Mucosa of rectum (tissue), 2 donors: Measurements from ENCODE around the gene APOLD1.
"Not testable (repeated sequence)": the region's sequence is repeated elsewhere in the genome, so short reads cannot be mapped to it uniquely, and the experiment has no call there.

ENCODE experiments used
- H3K27ac ChIP-seq, 2 donors: one replicate each; pipeline ENCODE4 v1.7.0; 2013; ENCODE audit warnings: inconsistent platforms in 2 of 2, low read depth in 2 of 2, low read length in 2 of 2
- H3K27me3 ChIP-seq, 2 donors: one replicate each; pipeline ENCODE4 v1.7.0; 2013; ENCODE audit warnings: low read length in 2 of 2; ENCODE audit not compliant: control insufficient read depth in 2 of 2, insufficient read depth in 2 of 2
- H3K36me3 ChIP-seq, 2 donors: one replicate each; pipeline ENCODE4 v1.7.0; 2013; ENCODE audit warnings: low read length in 2 of 2; ENCODE audit not compliant: control insufficient read depth in 2 of 2, insufficient read depth in 2 of 2
- H3K4me1 ChIP-seq, 2 donors: one replicate each; pipeline ENCODE4 v1.7.0; 2013; ENCODE audit warnings: low read length in 2 of 2, mild to moderate bottlenecking in 1 of 2; ENCODE audit not compliant: control insufficient read depth in 2 of 2, insufficient read depth in 2 of 2
- H3K4me3 ChIP-seq, 2 donors: one replicate each; pipeline ENCODE4 v1.7.0; 2013; ENCODE audit warnings: low read length in 2 of 2
- H3K9ac ChIP-seq, 2 donors: one replicate each; pipeline ENCODE4 v1.7.0; 2013; ENCODE audit warnings: low read length in 2 of 2, low read depth in 1 of 2, mild to moderate bottlenecking in 1 of 2
- H3K9me3 ChIP-seq, 2 donors: one replicate each; pipeline ENCODE4 v1.7.0; 2013; ENCODE audit warnings: low read length in 2 of 2; ENCODE audit not compliant: control insufficient read depth in 2 of 2
- donor health status: healthy.
- donor health status: Normal muscosa, but diverticular disease.

The APOLD1 gene

DNA sequence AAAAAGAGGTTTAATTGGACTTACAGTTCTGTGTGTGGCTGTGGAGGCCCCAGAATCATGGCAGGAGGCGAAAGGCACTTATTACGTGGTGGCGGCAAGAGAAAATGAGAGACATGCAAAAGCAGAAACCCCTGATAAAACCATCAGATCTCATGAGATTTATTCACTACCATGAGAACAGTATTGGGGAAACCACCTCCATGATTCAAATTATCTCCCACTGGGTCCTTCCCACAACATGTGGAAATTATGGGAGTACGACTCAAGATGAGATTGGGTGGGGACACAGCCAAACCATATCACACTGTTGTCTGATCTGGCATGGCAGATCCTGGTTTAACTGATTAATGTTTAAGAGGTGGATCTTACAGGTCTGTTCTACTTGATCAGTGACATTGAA, 33.2 kb downstream of the APOLD1 start:
- Histone ChIP-seq H3K27ac (no peak overlapping the region), H3K4me1 (peaks cover 7 to 9% of the 10 kb centered on the region in 2 donors), H3K36me3 (peaks cover 27 to 33% of the 10 kb centered on the region in 2 donors), H3K9ac (no peak overlapping the region), H3K4me3 (no peak overlapping the region), H3K27me3 (no peaks in the 10 kb centered on the region), H3K9me3 (no peaks in the 10 kb centered on the region)

DNA sequence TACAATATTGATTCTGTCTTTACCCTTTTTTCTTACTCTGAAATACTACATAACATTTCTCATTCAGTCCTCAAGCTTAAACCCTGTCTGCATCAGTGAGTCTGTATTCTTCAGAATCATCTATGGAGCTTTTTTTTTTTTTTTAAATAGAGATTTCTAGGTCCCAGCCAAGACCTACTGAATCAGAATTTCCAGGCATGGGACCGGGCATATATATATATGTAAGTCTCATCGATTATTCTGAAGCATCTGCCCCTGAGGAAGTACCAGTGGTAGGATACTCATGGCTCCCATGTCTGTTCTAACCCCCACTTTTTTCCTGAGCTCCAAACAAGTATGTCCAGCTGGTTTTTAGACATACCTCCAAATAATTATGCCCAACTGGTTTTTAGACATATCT, 33.8 kb downstream of the APOLD1 start:
- peaks cover 31 to 37% of the 10 kb centered on the region in 2 donors for H3K36me3 ChIP-seq
- no peak overlapping the region for H3K27ac ChIP-seq
- H3K27me3 ChIP-seq = no peaks in the 10 kb centered on the region
- H3K9me3 ChIP-seq = no peaks in the 10 kb centered on the region
- H3K4me3 ChIP-seq = no peak overlapping the region
- H3K4me1 ChIP-seq = peaks cover 2 to 4% of the 10 kb centered on the region in 2 donors
- H3K9ac ChIP-seq = no peak overlapping the region

DNA sequence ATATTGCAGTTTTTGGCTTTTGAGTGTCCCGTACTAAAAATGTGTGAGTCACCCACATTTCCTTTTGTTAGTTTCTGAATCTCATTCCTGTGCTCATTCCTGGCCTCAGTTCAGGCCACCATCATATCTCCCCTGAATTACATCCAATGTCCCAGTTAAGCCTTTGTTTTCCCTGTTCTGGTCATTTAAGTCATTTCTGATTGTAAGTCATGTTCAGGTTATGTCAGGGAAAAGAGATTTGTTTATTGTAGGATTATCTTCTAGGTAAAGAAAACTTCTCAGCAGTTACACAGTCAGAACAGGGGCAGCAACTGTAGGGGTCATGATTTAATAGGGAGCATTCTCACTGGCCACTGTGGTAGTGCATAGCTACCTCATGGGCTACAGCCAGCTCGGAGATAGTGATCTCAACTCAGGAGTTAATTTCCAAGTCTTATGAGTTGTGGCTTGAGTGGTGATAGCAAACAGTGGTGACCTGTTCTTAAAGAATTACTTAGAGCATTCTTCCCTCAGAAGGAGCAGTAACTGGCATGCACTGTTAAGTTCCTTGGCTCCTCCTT, 34.4 kb downstream of the APOLD1 start:
- H3K4me1 ChIP-seq = no peaks in the 10 kb centered on the region
- H3K9ac ChIP-seq = no peak overlapping the region
- H3K27me3 ChIP-seq = no peaks in the 10 kb centered on the region
- no peak overlapping the region for H3K27ac ChIP-seq
- peaks cover 37 to 43% of the 10 kb centered on the region in 2 donors for H3K36me3 ChIP-seq
- no peaks in the 10 kb centered on the region for H3K9me3 ChIP-seq
- H3K4me3 ChIP-seq = no peak overlapping the region

DNA sequence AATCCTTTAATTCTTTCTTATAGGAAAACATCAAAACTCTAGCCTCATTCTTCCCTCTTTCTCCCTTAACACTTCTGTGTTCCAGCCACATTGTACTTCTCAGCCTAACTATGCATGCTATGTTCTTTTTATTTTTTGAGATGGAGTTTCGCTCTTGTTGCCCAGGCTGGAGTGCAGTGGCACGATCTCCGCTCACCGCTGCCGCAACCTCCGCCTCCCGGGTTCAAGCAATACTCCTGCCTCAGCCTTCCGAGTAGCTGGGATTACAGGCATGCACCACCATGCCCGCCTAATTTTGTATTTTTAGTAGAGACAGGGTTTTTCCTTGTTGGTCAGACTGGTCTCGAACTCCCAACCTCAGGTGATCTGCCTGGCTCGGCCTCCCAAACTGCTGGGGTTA, 34.9 kb downstream of the APOLD1 start:
- not testable (repeated sequence) for H3K4me1 ChIP-seq, H3K27me3 ChIP-seq, H3K9ac ChIP-seq, H3K4me3 ChIP-seq, H3K9me3 ChIP-seq, H3K27ac ChIP-seq
- H3K36me3 ChIP-seq = peaks cover 40 to 47% of the 10 kb centered on the region in 2 donors

DNA sequence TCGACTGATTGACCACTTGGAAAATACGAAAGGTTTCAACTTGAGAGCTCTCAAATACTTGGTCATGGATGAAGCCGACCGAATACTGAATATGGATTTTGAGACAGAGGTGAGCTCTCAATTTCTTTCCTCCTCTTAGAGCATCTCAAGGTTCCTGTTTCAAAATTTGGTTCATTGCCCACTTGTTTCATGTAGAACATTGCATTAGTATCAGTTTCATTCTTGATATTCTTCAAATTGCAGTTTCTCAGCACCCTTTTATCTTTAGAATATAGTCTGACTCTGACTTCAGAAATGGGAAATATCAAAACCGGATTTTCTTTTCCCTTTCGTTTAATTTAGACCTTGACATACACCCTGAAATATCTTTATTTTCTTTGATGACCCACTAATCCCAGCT, 36.5 kb downstream of the APOLD1 start:
- peaks cover 54 to 63% of the 10 kb centered on the region in 2 donors for H3K36me3 ChIP-seq
- no peaks in the 10 kb centered on the region for H3K4me1 ChIP-seq
- H3K4me3 ChIP-seq = no peak overlapping the region
- H3K9ac ChIP-seq = no peak overlapping the region
- H3K27ac ChIP-seq = no peak overlapping the region
- H3K9me3 ChIP-seq = no peaks in the 10 kb centered on the region
- H3K27me3 ChIP-seq = no peaks in the 10 kb centered on the region

DNA sequence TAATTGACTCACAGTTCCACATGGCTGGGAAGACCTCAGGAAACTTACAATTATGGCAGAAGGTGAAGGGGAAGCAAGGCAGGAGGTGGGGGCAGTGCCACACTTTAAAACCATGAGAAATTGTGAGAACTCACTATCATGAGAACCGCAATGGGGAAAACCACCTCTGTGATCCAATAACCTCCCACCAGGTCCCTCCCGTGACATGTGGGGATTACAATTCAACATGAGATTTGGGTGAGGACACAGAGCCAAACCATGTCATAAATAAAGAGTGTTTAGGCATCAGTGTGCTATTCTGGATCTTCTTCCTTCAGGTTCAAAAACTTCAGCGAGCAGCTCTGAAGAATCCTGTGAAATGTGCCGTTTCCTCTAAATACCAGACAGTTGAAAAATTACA, 37.4 kb downstream of the APOLD1 start:
- Histone ChIP-seq H3K36me3 (peaks cover 57 to 69% of the 10 kb centered on the region in 2 donors), H3K9me3 (no peaks in the 10 kb centered on the region), H3K4me1 (no peaks in the 10 kb centered on the region), H3K4me3 (no peak overlapping the region), H3K27ac (no peak overlapping the region), H3K27me3 (no peaks in the 10 kb centered on the region), H3K9ac (no peak overlapping the region)

DNA sequence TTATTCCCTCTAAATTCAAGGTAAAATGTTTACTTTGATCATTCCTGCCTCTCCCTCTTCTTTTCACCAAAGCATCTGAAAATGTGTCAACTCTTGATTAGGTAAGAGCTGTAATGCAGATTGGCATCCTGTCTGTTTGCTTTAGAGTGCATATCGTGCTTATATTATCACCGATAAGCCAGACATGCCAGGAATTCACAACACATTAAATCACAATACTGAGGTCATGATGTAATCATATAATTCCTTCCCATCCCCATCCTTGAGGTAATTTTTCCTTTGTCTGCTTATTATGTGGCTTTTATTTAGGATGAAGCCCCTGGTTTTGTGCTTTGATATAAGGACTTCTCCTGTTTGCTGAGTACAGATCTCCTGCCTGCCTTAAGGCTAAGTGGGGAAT, 37.8 kb downstream of the APOLD1 start:
- H3K9ac ChIP-seq = no peak overlapping the region
- no peaks in the 10 kb centered on the region for H3K4me1 ChIP-seq
- H3K27ac ChIP-seq = no peak overlapping the region
- peaks cover 58 to 72% of the 10 kb centered on the region in 2 donors for H3K36me3 ChIP-seq
- H3K9me3 ChIP-seq = no peaks in the 10 kb centered on the region
- no peaks in the 10 kb centered on the region for H3K27me3 ChIP-seq
- H3K4me3 ChIP-seq = no peak overlapping the region

GRCh38 chr12:12823811-12824210, 38.4 kb downstream of the APOLD1 start:
- Histone ChIP-seq H3K36me3 (peaks cover 64 to 77% of the 10 kb centered on the region in 2 donors), H3K4me3 (no peak overlapping the region)

DNA sequence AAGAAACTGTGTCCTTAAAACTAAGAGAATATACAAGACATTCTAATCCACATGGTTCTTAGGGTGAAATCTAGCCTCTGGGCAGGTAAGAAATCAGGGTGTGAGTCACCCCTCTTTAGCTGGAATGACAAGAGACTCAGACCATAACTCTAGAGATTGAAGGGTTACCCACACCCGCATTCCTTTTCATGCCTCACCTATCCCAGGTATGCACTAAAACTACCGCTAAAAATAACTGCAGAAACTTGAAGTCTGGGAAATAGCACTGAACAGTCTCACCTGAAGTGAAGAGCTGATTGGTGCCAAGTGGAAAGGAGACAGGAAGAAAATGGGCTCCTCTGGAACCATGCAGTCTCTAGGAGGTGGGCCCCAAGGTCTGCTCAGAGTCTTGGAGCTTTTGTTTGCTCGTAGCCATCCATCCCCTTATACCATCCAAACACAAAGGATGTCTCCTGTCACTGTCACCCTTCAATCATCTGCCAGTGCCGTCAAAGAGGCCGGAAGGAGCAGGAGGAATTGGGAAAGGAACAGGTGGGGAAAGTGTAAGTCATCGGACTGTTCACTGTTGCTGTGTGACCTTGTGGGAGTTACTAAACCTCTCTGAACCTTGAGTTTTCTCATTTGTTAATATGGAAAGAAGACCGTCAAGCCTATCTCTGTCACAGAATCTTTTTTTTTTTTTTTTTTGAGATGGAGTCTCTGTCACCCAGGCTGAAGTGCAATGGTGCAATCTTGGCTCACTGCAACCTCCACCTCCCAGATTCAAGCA, 50.1 kb downstream of the APOLD1 start:
- no peak overlapping the region for H3K9ac ChIP-seq
- no peak overlapping the region for H3K4me3 ChIP-seq
- peaks cover 8 to 14% of the 10 kb centered on the region in 2 donors for H3K36me3 ChIP-seq
- H3K4me1 ChIP-seq = peaks cover 20 to 41% of the 10 kb centered on the region in 2 donors
- H3K27ac ChIP-seq = peak overlapping the region; percentile 55 to 58
- no peaks in the 10 kb centered on the region for H3K9me3 ChIP-seq
- no peaks in the 10 kb centered on the region for H3K27me3 ChIP-seq

More at GRCh38 chr12:12823811-12824210, 38.4 kb downstream of the APOLD1 start:
- Histone ChIP-seq H3K27me3 (no peaks in the 10 kb centered on the region), H3K9ac (no peak overlapping the region), H3K27ac (no peak overlapping the region), H3K4me1 (no peaks in the 10 kb centered on the region), H3K9me3 (no peaks in the 10 kb centered on the region)

DNA sequence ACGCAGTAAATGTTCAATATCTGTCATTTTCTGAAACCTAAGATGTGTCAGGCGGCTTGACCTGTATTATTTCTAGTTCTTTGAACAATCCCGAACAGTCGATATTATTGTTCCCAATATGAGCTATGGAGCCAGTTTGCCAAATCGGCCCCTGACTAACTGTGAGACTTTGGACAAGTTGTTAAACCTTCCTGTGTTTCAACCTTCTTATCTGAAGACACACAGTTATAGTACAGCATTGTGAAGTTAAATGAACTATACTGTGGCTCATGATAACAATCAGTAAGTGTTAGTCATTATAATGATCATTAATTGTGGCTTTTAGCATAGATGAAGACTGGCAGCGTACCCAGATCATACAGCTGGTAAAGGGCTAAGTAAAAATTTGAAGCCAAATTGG, 51.1 kb downstream of the APOLD1 start:
- Histone ChIP-seq H3K9me3 (no peaks in the 10 kb centered on the region), H3K4me1 (peaks cover 20 to 41% of the 10 kb centered on the region in 2 donors), H3K27me3 (no peaks in the 10 kb centered on the region), H3K36me3 (peaks cover 6 to 12% of the 10 kb centered on the region in 2 donors), H3K4me3 (no peak overlapping the region), H3K27ac (peak overlapping the region in 1 of 2 donors; percentile 23), H3K9ac (no peak overlapping the region)
